ENCODE data around the gene RPUSD1. TPM values are rescaled to one million over a fixed set of nuclear protein-coding genes. Genes with fewer than 3 reads are reported as not detected.

RPUSD1 gene
- polyA plus RNA-seq, 3 donors = 29.5 to 38.1 (median 31.5) TPM

DNA sequence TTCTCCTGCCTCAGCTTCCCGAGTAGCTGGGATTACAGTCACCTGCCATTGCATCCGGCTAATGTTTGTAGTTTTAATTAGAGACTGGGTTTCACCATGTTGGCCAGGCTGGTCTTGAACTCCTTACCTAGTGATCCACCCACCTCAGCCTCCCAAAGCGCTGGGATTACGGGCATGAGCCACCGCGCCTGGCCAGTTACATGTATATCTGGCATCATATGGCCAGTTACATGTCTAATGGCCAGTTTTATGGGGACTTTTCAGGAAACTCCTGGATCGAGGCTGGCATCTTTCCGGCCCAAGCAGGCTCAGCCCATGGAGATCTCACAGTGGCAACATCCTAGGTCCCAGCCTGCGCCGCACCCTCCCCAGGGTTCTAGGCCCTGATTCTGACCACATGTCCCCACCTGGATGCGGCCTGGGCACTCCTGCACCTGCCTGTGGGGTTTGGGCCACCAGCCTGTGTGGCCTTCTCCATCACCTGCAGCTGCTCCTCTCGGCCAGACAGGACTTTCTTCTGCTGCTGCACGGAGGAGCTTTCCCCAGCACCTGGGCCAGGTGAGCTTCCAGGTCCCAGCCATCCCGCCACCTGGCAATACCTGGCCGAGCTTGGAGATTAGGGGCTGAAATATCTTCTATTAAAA is 46.1 kb downstream of the RPUSD1 start:
- H3K9ac ChIP-seq (ENCODE audit: insufficient read depth, low read length, poor library complexity, severe bottlenecking) = no peak overlapping the region
- no peak for DNase-seq
- no peaks in the 10 kb centered on the region for H3K27me3 ChIP-seq (ENCODE audit: control insufficient read depth in 2 of 2, insufficient read depth in 2 of 2, low read length in 2 of 2)
- peaks cover 16% of the 10 kb centered on the region for H3K4me1 Mint-ChIP-seq
- peaks cover 10 to 12% of the 10 kb centered on the region in 2 donors for H3K36me3 ChIP-seq (replicated peaks in 1 of 2; ENCODE audit: control insufficient read depth in 1 of 2, insufficient read depth in 2 of 2, low read length in 2 of 2)
- intact Hi-C loops (cut with micrococcal nuclease) = no loop called here
- H4K20me1 ChIP-seq (ENCODE audit: insufficient read depth, low read length) = peaks cover 5% of the 10 kb centered on the region
- WGBS (ENCODE audit: insufficient coverage) = 98% methylated on average over 9 of the region's 15 CpGs
- no peaks in the 10 kb centered on the region for H3K9me3 ChIP-seq (replicated peaks in 1 of 2; ENCODE audit: control insufficient read depth in 1 of 2, insufficient read depth in 1 of 2, low read length in 2 of 2)
- H3K27ac Mint-ChIP-seq = no peak overlapping the region
- H3K4me1 ChIP-seq (ENCODE audit: control insufficient read depth in 1 of 2, insufficient read depth in 2 of 2, low read length in 2 of 2) = peaks cover 14 to 17% of the 10 kb centered on the region in 2 donors
- H3K36me3 Mint-ChIP-seq = peaks cover 10 to 25% of the 10 kb centered on the region in 2 donors
- H3K27ac ChIP-seq (ENCODE audit: low read depth in 1 of 2, low read length in 2 of 2) = no peak overlapping the region
- peaks cover 12% of the 10 kb centered on the region for H3K79me2 ChIP-seq (ENCODE audit: insufficient read depth, low read length)
- H3K4me3 Mint-ChIP-seq = no peak overlapping the region
- peaks cover 0 to 1% (median 0%) of the 10 kb centered on the region in 3 donors for H3K27me3 Mint-ChIP-seq (ENCODE audit: low read depth in 3 of 3)
- H3K4me3 ChIP-seq (replicated peaks in 1 of 3; ENCODE audit: low read depth in 2 of 3, low read length in 3 of 3) = no peak overlapping the region
- no peaks in the 10 kb centered on the region for H3K9me3 Mint-ChIP-seq
- no peak overlapping the region for H3K4me2 ChIP-seq (replicated peaks; ENCODE audit: extremely low read depth, low read length, poor library complexity, severe bottlenecking)
- TF ChIP-seq, protein P1, sequence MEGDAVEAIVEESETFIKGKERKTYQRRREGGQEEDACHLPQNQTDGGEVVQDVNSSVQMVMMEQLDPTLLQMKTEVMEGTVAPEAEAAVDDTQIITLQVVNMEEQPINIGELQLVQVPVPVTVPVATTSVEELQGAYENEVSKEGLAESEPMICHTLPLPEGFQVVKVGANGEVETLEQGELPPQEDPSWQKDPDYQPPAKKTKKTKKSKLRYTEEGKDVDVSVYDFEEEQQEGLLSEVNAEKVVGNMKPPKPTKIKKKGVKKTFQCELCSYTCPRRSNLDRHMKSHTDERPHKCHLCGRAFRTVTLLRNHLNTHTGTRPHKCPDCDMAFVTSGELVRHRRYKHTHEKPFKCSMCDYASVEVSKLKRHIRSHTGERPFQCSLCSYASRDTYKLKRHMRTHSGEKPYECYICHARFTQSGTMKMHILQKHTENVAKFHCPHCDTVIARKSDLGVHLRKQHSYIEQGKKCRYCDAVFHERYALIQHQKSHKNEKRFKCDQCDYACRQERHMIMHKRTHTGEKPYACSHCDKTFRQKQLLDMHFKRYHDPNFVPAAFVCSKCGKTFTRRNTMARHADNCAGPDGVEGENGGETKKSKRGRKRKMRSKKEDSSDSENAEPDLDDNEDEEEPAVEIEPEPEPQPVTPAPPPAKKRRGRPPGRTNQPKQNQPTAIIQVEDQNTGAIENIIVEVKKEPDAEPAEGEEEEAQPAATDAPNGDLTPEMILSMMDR (IDR thresholded peaks at IDR 0.05) = no peak
- no peak overlapping the region for H2AFZ ChIP-seq (ENCODE audit: insufficient read depth, low read depth, low read length, poor library complexity, severe bottlenecking)

DNA sequence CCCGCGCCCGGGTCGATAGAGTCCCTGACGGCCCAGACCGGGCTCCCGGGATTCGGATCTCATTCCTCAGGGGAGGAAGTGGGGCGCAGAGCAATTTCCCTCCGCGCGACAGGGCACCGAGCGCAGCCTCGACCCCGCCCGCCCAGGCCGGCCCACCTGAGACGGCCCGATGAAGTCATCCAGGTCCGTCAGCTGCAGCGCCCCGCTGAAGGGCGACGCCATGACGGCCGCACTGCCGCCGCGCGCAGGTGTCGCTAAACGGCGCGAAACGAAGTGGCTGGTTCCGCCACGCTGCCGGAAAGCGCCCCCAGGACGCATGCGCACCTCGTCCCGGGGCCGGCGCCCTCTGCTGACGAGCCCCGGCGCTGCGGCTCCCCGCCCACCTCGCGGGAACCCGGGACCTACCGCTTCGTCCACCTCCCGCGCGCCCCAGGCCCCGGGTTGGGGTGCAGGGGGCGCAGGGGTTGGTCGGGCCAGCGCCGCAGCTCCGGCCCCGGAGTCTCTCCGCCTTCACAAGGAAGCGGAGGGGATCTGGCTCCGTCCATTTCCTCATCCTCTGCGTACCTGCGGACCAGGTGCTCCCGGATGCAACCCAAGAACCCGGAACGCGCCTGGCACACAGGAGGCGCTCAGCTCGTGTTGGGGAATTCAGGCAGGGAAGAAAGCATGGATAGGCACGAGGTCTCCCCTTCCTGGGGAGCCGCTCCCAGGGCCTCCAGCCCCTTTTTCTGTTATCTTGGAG is 47.2 kb downstream of the RPUSD1 start, which contains the start of gene CIAO3:
Gene CIAO3 (minus strand): TSS at position 234 of the 742 bp plus-strand sequence. CDS start 12 bp downstream, at position 222.
- H3K4me1 Mint-ChIP-seq = peaks cover 16% of the 10 kb centered on the region
- peak; percentile 85 to 89 (median 88) for DNase-seq
- TF ChIP-seq, protein P1 (IDR thresholded peaks at IDR 0.05) = peak; percentile 98
- WGBS (ENCODE audit: insufficient coverage) = under 1% methylated on average over 77 of the region's 79 CpGs
- Histone ChIP-seq H3K4me3 (replicated peaks in 1 of 3; ENCODE audit: low read depth in 2 of 3, low read length in 3 of 3) (peak within 1 kb of the TSS; percentile 84 to 96 (median 90)), H3K79me2 (ENCODE audit: insufficient read depth, low read length) (peaks cover 12% of the 10 kb centered on the region), H4K20me1 (ENCODE audit: insufficient read depth, low read length) (peaks cover 5% of the 10 kb centered on the region), H2AFZ (ENCODE audit: insufficient read depth, low read depth, low read length, poor library complexity, severe bottlenecking) (peak within 1 kb of the TSS; percentile 91), H3K9ac (ENCODE audit: insufficient read depth, low read length, poor library complexity, severe bottlenecking) (peak within 1 kb of the TSS; percentile 86), H3K9me3 (replicated peaks in 1 of 2; ENCODE audit: control insufficient read depth in 1 of 2, insufficient read depth in 1 of 2, low read length in 2 of 2) (no peaks in the 10 kb centered on the region), H3K36me3 (replicated peaks in 1 of 2; ENCODE audit: control insufficient read depth in 1 of 2, insufficient read depth in 2 of 2, low read length in 2 of 2) (peaks cover 21 to 24% of the 10 kb centered on the region in 2 donors), H3K27me3 (ENCODE audit: control insufficient read depth in 2 of 2, insufficient read depth in 2 of 2, low read length in 2 of 2) (no peaks in the 10 kb centered on the region), H3K27ac (ENCODE audit: low read depth in 1 of 2, low read length in 2 of 2) (peak within 1 kb of the TSS in 1 of 2 donors; percentile 76), H3K4me1 (ENCODE audit: control insufficient read depth in 1 of 2, insufficient read depth in 2 of 2, low read length in 2 of 2) (peaks cover 14 to 17% of the 10 kb centered on the region in 2 donors), H3K4me2 (replicated peaks; ENCODE audit: extremely low read depth, low read length, poor library complexity, severe bottlenecking) (peak within 1 kb of the TSS; percentile 91)
- H3K36me3 Mint-ChIP-seq = peaks cover 22 to 36% of the 10 kb centered on the region in 2 donors
- peak within 1 kb of the TSS in 3 of 7 donors; percentile 23 to 82 (median 63) for H3K27ac Mint-ChIP-seq
- H3K4me3 Mint-ChIP-seq = peak within 1 kb of the TSS; percentile 81 to 85
- H3K9me3 Mint-ChIP-seq = no peaks in the 10 kb centered on the region
- intact Hi-C loops (cut with micrococcal nuclease) = no loop called here
- H3K27me3 Mint-ChIP-seq (ENCODE audit: low read depth in 3 of 3) = peaks cover 0 to 1% (median 0%) of the 10 kb centered on the region in 3 donors

All from CD14-positive monocyte (primary cell).